Spleen (tissue), 11 donors: ENCODE measurements around the gene BBOX1. TPM values are rescaled to one million over a fixed set of nuclear protein-coding genes. Genes with fewer than 3 reads are reported as not detected.
"Not testable (repeated sequence)": the region's sequence is repeated elsewhere in the genome, so short reads cannot be mapped to it uniquely, and the experiment has no call there.

Source experiments
- DNase-seq: peaks from one replicate; pipeline ENCODE4 v3.0.0-alpha.2; 2020
- H3K27ac ChIP-seq, 8 donors: fragments of 200-600 bp; sonication (generic) in 7 of 8; 1 replicate in 4 of 8; 2 replicates in 4 of 8; pipeline versions ENCODE4 v1.5.0 to v1.8.0; 2016 to 2021; ENCODE audit warnings: inconsistent platforms in 4 of 8, mild to moderate bottlenecking in 4 of 8, moderate library complexity in 1 of 8
- H3K27me3 ChIP-seq, 7 donors: fragments of 200-600 bp; sonication (generic) in 6 of 7; replicated peaks in 1 of 7; 1 replicate in 4 of 7; 2 replicates in 3 of 7; pipeline versions ENCODE4 v1.5.0 to v1.8.0; 2016 to 2021; ENCODE audit warnings: inconsistent platforms in 3 of 7, mild to moderate bottlenecking in 1 of 7
- H3K36me3 ChIP-seq, 6 donors: fragments of 200-600 bp; sonication (generic) in 5 of 6; 1 replicate in 4 of 6; 2 replicates in 2 of 6; pipeline versions ENCODE4 v1.5.0 to v1.8.0; 2016 to 2021; ENCODE audit warnings: inconsistent platforms in 2 of 6
- H3K4me1 ChIP-seq, 6 donors: fragments of 200-600 bp; sonication (generic) in 5 of 6; 1 replicate in 3 of 6; 2 replicates in 3 of 6; pipeline versions ENCODE4 v1.5.0 to v1.8.0; 2016 to 2021; ENCODE audit warnings: inconsistent platforms in 3 of 6
- H3K4me3 ChIP-seq, 8 donors: fragments of 200-600 bp; sonication (generic) in 7 of 8; 1 replicate in 4 of 8; 2 replicates in 4 of 8; pipeline versions ENCODE4 v1.5.0 to v1.8.0; 2016 to 2021; ENCODE audit warnings: inconsistent platforms in 4 of 8, mild to moderate bottlenecking in 4 of 8, moderate library complexity in 2 of 8
- H3K9me3 ChIP-seq, 8 donors: fragments of 200-600 bp; sonication (generic) in 7 of 8; 1 replicate in 4 of 8; 2 replicates in 4 of 8; pipeline versions ENCODE4 v1.5.0 to v1.8.0; 2016 to 2021; ENCODE audit warnings: inconsistent platforms in 4 of 8
- POLR2A ChIP-seq, 3 donors: fragments of 450-650 bp; IDR thresholded peaks; one replicate each; pipeline ENCODE4 v1.5.1; 2017; ENCODE audit warnings: antibody characterized with exemption in 3 of 3, mild to moderate bottlenecking in 1 of 3
- POLR2AphosphoS5 ChIP-seq, 3 donors: sonication (generic); formaldehyde crosslinking; IDR thresholded peaks; one replicate each; pipeline ENCODE4 v1.5.1; 2017; ENCODE audit warnings: antibody characterized with exemption in 3 of 3
- WGBS, 5 donors: extraction: QIAGEN DNeasy Blood & Tissue Kit in 3 of 5; methylation state at CpG; one replicate each; pipeline versions ENCODE4 v1.1.5 to v1.1.7; 2013 to 2018; 5-methylcytosine and 5-hydroxymethylcytosine counted together
- intact Hi-C: fragments of 100-400 bp; cut with DNase I; formaldehyde crosslinking; loops from one replicate; pipeline ENCODE4 v1.15.0; 2023; ENCODE audit warnings: low total_unique reads
- polyA plus RNA-seq, 3 donors: library from polyadenylated mRNA; stranded (reverse); fragments of 200-250 nt; gene quantifications; one replicate each; pipeline ENCODE4 v1.2.1, GENCODE V29; 2013
- total RNA-seq, 7 donors: library from RNA; depleted of rRNA in 3 of 7; stranded (reverse); fragments of >200 nt in 3 of 7; fragmentation: NEBNext Ultra II Directional in 4 of 7; extraction: Animal tissue kit (Norgen Biotek cat#: 25700) in 4 of 7; gene quantifications; one replicate each; pipeline versions ENCODE4 v1.1.0 to v1.2.1, GENCODE V29; 2016 to 2021
- TF ChIP-seq, protein P1 (sequence below), 11 experiments: fragments of 200-600 bp in 7 of 11; fragments of 450-650 bp in 4 of 11; sonication (generic) in 4 of 11; IDR thresholded peaks in 8 of 11; conservative IDR thresholded peaks in 3 of 11; 1 replicate in 7 of 11; 2 replicates in 4 of 11; pipeline versions ENCODE4 v1.4.0 to v1.8.0; 2016 to 2021; ENCODE audit warnings: antibody characterized with exemption in 11 of 11, inconsistent platforms in 4 of 11, mild to moderate bottlenecking in 1 of 11
- donor health status: healthy with polysubstance abuse.
- donor health status: DM: no; HTN: no; CAD: no; lungs with moderate emphysema.
- donor health status: DM: no; HTN: no; CAD: no.
- donor health status: Bipolar disorder and iron deficiency.
- donor health status: healthy.
- donor health status: DM: no; HTN: no; CAD: no.
- donor health status: DM: yes; HTN: yes; CAD: no.

BBOX1 gene
- total and polyA plus RNA-seq, 10 donors: not detected

- Histone ChIP-seq H3K36me3 (no peaks in the 10 kb centered on the region), H3K9me3 (peaks cover 0 to 38% (median 28%) of the 10 kb centered on the region in 8 donors), H3K27ac (no peak overlapping the region), H3K4me1 (peaks cover 0 to 4% (median 0%) of the 10 kb centered on the region in 6 donors), H3K27me3 (no peaks in the 10 kb centered on the region), H3K4me3 (no peak overlapping the region)
- intact Hi-C loops: no loop called here
- WGBS, 5 donors: 82 to 89% (median 87%) methylated on average over 2 of the region's 2 CpGs
- DNase-seq: no peak
- no peak for TF ChIP-seq POLR2AphosphoS5 (IDR thresholded peaks at IDR 0.05)
- no peak for TF ChIP-seq POLR2A (IDR thresholded peaks at IDR 0.05)
- TF ChIP-seq, protein P1, sequence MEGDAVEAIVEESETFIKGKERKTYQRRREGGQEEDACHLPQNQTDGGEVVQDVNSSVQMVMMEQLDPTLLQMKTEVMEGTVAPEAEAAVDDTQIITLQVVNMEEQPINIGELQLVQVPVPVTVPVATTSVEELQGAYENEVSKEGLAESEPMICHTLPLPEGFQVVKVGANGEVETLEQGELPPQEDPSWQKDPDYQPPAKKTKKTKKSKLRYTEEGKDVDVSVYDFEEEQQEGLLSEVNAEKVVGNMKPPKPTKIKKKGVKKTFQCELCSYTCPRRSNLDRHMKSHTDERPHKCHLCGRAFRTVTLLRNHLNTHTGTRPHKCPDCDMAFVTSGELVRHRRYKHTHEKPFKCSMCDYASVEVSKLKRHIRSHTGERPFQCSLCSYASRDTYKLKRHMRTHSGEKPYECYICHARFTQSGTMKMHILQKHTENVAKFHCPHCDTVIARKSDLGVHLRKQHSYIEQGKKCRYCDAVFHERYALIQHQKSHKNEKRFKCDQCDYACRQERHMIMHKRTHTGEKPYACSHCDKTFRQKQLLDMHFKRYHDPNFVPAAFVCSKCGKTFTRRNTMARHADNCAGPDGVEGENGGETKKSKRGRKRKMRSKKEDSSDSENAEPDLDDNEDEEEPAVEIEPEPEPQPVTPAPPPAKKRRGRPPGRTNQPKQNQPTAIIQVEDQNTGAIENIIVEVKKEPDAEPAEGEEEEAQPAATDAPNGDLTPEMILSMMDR (IDR thresholded peaks at IDR 0.05 in 8 of 11, conservative IDR thresholded peaks at IDR 0.05 in 3 of 11): no peak
Measured at GRCh38 chr11:27089746-27090145, 49.1 kb downstream of the BBOX1 start.

DNA sequence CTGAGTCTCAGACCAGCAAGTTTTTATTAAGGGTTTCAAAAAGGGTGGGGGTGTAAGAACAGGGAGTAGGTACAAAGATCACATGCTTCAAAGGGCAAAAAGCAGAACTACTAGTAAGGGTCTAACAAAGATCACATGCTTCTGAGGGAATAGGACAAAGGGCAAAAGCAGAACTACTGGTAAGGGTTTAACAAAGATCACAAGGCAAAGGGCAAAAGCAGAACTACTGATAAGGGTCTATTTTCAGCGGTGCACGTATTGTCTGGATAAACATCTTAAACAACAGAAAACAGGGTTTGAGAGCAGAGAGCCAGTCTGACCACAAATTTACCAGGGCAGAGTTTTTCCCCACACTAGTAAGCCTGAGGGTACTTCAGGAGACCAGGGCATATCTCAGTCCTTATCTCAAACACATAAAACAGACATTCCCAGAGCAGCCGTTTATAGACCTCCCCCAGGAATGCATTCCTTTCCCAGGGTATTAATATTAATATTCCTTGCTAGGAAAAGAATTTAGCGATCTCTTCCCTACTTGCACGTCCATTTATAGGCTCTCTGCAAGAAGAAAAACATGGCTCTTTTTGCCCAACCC is 49.8 kb downstream of the BBOX1 start:
- DNase-seq, intact Hi-C loops: not testable (repeated sequence)
- 66 to 87% (median 83%) methylated on average over 5 of the region's 5 CpGs for WGBS, 5 donors

DNA sequence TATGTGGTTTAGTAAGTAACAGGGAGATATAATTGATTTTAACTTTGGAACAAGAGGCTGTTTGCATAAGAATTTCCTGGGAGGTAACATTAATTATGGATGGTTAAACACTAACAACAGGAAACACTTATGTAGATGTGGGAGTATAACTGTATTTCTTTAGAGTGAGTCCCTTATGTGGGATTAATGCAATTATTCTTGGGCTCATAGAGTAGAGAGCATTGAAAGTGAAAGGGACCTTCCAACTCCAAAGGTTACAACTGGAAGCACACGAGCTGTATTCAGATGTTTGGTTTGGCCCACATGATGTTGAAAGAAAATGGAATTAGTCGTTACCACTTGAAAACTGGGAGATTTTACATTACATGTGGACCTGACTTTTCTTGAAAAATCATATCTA is 53.5 kb downstream of the BBOX1 start:
- Histone ChIP-seq H3K4me1 (peaks cover 0 to 4% (median 0%) of the 10 kb centered on the region in 6 donors), H3K27me3 (no peaks in the 10 kb centered on the region), H3K27ac (peak overlapping the region in 1 of 8 donors; percentile 31), H3K4me3 (no peak overlapping the region), H3K36me3 (no peaks in the 10 kb centered on the region), H3K9me3 (peaks cover 0 to 38% (median 28%) of the 10 kb centered on the region in 8 donors)
- intact Hi-C loops: no loop called here
- TF ChIP-seq, protein P1 (IDR thresholded peaks at IDR 0.05 in 8 of 11, conservative IDR thresholded peaks at IDR 0.05 in 3 of 11): no peak
- TF ChIP-seq POLR2AphosphoS5 (IDR thresholded peaks at IDR 0.05) (no peak), POLR2A (IDR thresholded peaks at IDR 0.05) (no peak)
- DNase-seq: no peak
- WGBS, 5 donors: 47 to 74% (median 72%) methylated on average over 2 of the region's 2 CpGs

More for the DNA sequence above, 49.8 kb downstream of the BBOX1 start:
- H3K36me3 ChIP-seq, H3K4me3 ChIP-seq, H3K27ac ChIP-seq, H3K27me3 ChIP-seq, H3K4me1 ChIP-seq: not testable (repeated sequence)
- H3K9me3 ChIP-seq: peaks cover 0 to 38% (median 28%) of the 10 kb centered on the region in 8 donors

DNA sequence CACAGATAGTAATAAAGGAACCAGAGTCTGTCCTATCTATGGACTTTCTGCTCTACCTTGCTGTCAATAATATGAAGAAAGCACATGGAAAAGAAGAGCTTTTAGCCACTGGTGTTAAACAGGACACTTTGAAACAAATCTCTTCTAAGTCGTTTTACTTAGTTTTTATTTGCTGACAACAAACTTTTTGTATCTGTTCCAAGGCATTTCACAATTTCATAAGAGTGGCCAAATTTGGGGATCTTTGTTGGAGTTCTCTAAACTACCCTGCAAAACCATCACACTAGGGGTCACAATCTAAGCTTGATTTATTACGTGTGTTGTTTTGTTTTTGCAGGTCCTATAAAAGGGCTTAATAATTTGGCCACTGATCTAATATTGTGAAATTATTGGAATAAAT is 54.4 kb downstream of the BBOX1 start:
- DNase-seq: no peak
- WGBS, 5 donors: 63 to 79% (median 70%) methylated on average over 2 of the region's 2 CpGs

More for the DNA sequence above, 54.4 kb downstream of the BBOX1 start:
- peaks cover 0 to 4% (median 0%) of the 10 kb centered on the region in 6 donors for H3K4me1 ChIP-seq
- TF ChIP-seq, protein P1 (IDR thresholded peaks at IDR 0.05 in 8 of 11, conservative IDR thresholded peaks at IDR 0.05 in 3 of 11): no peak
- TF ChIP-seq POLR2A (IDR thresholded peaks at IDR 0.05): no peak
- TF ChIP-seq POLR2AphosphoS5 (IDR thresholded peaks at IDR 0.05): no peak
- intact Hi-C loops: no loop called here
- H3K36me3 ChIP-seq: no peaks in the 10 kb centered on the region
- H3K27me3 ChIP-seq: no peaks in the 10 kb centered on the region
- H3K9me3 ChIP-seq: peaks cover 0 to 29% (median 21%) of the 10 kb centered on the region in 8 donors
- H3K27ac ChIP-seq: peak overlapping the region in 1 of 8 donors; percentile 31
- no peak overlapping the region for H3K4me3 ChIP-seq
